Activated naive CD4-positive, alpha-beta T cell treated with Interleukin-2 at 50 U/mL for 16 hours (primary cell): ENCODE data around the gene GGA1.
"Not testable (repeated sequence)": the region's sequence is repeated elsewhere in the genome, so short reads cannot be mapped to it uniquely, and the experiment has no call there.

Source experiments
- DNase-seq: peaks from one replicate; pipeline ENCODE4 v3.0.0-alpha.2; 2020

GGA1 gene

DNA sequence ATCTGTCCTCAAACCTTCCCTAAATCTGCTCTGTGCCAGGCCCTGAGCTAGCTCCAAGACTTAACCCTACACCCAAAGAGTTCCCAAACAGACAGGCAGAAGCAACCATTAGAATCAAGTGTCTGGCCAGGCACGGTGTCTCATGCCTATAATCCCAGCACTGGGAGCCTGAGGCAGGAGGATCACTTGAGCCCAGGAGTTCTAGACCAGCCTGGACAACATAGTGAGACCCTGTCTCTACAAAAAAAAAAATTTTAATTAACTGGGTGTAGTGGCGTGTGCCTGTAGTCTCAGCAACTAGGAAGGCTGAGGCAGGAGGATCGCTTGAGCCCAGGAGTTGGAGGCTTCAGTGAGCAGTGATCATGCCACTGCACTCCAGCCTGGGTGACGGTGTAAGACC, 47.9 kb downstream of the GGA1 start:
- not testable (repeated sequence) for DNase-seq

- no peak for DNase-seq
These were observed 49.0 kb downstream of the GGA1 start for GRCh38 chr22:37657590-37658132.

DNA sequence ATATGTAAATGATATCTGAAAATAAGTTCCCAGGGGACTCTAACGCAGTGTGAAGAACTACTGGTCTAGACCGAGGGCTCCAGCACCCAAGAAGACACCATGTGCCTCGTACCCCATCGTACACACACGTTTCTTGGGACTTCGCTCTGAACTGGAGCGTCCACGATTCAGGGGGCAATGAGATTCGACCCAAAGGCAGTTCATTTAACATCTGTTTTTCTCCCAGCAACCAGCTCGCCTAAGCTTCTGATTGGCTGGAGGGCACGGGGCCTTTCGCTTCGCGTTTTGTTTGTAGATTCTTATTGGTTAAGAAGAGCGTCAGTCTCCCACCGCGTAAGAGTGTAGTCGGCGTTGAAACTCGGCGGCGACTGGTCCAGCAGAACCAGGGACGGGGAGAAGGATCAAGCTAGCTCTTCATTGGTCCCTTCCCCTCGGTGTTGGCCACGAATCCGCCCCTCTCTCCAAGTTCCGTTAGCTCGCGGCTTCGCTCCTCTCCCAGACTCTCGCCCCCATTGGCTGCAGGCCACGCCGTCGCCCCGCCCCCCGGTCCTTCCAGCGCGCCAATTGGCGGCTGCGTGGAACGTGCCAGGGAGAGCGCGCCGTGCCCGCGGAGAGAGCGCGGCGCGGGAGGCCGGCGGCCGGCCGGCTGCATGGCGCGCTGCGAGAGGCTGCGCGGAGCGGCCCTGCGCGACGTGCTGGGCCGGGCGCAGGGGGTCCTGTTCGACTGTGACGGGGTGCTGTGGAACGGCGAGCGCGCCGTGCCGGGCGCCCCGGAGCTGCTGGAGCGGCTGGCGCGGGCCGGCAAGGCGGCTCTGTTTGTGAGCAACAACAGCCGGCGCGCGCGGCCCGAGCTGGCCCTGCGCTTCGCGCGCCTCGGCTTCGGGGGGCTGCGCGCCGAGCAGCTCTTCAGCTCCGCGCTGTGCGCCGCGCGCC, 49.8 kb downstream of the GGA1 start, which contains the start of gene PDXP:
Gene PDXP, plus strand, starts transcription at position 591 of the 933 bp plus-strand sequence. Its CDS starts 60 bp downstream, at position 651.
- peak; percentile 99 for DNase-seq

DNA sequence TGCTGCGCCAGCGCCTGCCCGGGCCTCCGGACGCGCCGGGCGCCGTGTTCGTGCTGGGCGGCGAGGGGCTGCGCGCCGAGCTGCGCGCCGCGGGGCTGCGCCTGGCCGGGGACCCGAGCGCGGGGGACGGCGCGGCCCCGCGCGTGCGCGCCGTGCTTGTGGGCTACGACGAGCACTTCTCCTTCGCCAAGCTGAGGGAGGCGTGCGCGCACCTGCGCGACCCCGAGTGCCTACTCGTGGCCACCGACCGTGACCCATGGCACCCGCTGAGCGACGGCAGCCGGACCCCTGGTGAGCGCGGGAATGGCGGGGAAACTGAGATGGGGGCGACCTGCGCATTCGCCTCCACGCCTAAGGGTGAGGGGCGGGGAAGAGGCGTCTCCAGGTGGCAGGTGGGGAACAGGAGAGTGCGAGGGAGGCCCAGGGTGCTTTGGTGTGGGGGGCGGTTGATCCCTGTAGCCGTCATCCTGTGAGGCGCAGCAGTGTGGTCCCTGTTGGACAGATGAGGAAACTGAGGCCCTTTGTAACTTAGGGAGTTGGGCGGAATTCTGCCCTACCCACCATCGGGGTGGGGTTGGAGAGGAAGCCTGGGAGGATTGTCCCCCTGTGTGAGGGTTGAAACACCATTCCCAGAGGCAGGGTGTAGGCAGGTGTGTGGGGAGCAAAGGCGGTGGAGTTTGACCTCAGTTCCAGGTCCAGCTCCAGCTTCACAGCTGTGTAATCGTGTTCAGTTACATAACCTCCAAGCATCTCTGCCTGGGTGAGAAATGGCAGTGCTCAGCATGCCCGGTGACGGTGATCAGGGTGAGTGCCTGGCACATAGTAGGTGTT, 50.6 kb downstream of the GGA1 start:
- DNase-seq, result peak; percentile 34

- no peak for DNase-seq
These were observed 51.5 kb downstream of the GGA1 start for GRCh38 chr22:37659897-37660708.

DNA sequence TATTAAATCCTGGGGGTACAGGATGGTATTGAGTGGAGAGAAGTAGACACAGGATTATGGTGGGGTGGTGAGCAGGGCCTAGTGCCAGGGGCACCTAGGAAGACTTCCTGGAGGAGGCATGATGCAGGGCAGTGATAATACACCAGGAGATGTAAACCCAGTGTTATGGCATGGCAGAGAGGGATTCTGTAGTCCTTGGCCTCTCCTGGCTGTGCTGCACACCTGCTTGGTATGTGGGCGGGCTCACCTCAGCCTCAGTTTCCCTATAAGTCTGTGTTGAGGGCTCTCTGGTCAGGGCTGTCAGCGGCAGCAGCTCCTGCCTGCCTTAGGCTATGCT, 52.0 kb downstream of the GGA1 start:
- DNase-seq, result no peak

DNA sequence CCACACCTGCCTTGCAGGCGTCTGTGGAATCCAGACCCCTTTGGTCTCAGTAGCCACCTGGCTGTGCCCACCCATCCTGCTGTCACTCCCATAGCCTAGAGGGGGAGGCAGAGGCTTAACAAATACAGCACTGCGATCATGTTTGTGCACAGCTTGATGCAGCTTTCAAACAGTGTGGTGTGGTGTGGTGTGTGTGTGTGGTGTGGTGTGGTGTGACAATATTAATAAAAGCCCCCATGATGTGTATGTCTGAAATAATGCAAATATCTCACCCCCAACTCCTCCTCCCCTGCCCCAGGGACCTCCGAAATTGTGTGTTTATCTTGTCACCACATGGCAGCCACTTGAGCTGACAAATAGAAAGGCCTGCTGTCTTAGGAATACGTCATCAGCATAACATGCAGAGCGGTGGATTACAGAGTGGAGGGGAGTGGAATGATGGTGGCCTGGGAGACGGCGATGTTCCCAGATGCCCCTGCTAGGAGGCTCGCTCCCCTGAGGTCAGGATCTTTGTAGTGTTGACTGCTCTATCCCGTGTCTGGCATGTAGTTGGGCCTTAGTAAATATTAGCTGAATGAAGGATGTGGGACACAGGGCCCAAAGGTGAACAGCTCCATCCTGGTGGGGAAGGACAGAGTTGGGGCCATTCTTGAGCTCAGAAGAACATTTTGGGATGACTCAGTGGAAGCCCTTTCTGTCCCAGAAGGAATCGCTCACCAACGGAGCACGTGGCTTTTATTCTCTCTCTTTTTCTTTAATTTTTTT, 52.7 kb downstream of the GGA1 start:
- DNase-seq, result no peak

DNA sequence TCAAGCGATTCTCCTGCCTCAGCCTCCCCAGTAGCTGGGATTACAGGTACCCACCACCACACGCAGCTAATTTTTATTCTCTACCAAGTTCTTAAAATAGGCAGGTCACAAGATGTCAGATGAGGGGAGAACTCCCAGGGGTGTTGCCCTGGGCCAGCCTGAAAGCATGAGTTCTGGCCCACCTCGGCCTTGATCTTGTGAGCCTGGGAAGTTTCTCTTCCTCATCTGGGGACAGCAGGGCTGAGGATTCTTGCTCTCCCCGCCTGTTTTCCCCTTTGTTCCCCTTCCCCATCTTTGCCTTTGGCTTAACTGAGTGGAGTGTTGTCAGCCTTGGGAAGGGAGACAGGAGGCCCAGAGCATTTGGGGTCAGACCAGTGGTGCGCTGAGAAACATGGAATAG, 53.4 kb downstream of the GGA1 start:
- DNase-seq, result no peak

- no peak for DNase-seq
These were observed 55.0 kb downstream of the GGA1 start for GRCh38 chr22:37663521-37664140.

DNA sequence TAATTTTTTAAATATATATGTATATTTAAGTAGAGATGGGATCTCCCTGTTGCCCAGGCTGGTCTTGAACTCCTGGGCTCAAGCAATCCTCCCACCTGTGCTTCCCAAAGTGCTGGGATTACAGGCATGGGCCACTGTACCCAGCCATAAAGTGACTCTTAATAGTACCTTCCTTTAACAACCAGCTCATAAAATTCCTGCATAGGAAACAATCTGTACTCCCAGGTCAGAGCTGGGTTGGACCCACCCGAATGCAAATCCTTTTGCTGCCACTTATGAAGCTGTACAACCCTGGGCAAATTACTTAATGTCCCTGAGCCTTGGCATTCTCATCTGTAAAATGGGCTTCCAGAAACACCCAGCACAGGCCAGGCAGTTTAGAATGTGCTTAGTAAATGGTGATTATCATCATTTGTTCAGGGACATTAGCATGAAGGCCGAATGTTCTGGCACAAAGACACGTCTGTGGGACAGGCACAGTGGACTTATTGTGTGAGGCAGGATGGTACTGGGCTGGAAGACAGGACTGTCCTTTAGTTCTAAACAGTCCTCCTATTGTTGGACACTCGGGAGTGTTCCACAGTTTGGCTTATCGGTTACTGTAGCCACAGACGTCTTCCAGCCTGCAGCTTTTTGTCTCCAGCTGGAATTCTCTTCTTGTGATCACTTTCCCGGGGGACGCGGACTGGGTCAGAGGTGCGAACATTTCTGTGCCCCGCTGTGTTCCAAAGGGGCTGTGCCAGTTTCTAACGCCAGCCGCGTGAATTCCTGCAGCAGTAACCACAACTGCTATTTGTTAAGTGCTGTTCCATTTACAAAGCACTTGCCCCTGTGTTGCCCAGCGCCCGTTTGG, 55.8 kb downstream of the GGA1 start:
- no peak for DNase-seq

- DNase-seq, result no peak
These were observed 56.9 kb downstream of the GGA1 start for GRCh38 chr22:37665487-37665886.

DNA sequence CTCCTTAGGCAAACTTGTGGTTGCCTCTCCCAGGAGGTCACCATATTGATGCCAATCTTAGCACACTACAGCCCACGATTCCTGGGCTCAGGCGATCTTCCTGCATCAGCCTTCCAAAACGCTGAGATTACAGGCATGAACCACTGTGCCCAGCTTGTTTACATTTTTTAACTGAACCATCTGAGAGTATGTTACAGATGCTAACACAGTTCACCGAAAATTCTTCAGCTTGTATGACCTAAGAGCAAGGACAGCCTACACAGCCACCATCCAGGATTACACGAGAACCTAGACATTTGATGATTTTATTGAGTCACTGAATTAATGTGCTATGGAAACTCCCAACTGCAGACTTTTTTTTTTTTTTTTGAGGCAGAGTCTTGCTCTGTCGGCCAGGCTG, 61.0 kb downstream of the GGA1 start:
- DNase-seq, result no peak

- peak; percentile 17 for DNase-seq
These were observed 63.7 kb downstream of the GGA1 start for GRCh38 chr22:37672206-37672919.

DNA sequence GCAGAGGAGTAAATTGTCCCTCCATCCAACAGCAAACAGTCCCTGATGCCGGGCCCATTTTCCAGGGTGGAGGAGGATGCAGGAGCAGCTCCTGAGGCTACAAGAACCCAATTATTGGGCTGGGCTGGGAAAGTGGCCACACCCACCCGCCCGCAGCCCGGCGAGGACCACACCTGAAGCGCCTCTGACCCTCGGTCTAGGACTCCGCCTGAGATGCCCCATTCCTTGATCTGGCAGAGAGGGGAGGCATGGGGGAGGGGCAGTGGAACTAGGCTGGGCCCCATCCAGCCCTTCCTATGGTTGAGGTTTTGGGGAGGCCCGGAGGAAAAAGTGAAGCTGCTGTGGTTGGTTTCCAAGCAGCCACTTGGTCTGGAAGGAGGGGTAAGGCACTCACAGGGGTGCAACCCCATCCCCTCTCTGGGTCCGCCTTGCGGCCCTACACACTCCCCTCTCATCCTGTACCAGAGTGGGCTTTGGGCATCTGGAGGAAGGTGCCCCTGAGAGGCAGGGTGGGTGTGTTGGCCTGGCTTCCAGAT, 64.4 kb downstream of the GGA1 start:
- DNase-seq, result no peak

- no peak for DNase-seq
These were observed 65.6 kb downstream of the GGA1 start for GRCh38 chr22:37674248-37674647.

DNA sequence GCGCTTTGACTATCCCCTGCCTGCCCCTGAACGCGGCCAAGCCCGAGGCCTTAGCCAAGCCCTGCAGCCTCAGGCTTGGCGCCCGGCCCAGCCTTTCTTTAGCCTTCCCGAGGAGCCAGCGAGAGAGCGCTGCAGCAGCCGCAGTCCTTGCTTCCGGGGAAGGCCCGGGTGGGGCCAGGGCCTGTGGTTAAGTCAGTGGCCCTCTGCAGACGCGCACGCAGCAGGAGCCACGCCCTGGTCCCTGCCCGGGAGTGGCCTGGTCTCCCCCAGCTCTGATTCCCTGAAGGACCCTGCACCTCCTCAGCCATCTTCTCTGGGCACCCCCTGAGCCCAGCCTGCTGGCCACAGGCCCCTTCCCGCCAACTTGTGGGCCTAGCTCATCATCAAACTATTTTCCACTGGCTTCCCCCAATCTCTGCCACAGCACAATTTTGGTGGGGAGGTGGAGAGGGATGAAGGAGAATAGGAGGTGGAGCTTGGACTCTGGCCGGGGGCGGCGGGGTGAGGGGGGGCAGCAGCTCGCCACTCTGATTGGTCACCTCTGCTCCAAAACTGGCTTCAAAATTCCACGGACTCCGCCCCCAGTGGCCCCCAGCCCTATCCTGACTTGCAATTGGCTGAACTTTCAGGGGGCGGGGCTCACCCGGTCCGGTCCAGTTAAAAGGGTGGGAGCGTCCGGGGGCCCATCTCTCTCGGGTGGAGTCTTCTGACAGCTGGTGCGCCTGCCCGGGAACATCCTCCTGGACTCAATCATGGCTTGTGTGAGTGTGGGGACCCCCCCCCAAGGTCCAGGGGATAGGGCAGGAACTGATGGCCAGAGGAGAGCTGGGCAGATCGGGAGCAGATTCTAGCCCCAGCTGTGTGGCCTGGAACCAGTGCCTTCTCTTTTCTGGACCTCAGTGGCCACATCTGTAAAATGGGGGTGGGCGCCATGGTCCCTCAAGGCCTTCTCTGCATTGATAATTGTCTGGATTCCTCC, 66.6 kb downstream of the GGA1 start, which contains the start of gene LGALS1:
Gene LGALS1, plus strand, starts transcription at position 686 of the 979 bp plus-strand sequence. Its CDS starts 67 bp downstream, at position 753.
- peak; percentile 64 for DNase-seq

DNA sequence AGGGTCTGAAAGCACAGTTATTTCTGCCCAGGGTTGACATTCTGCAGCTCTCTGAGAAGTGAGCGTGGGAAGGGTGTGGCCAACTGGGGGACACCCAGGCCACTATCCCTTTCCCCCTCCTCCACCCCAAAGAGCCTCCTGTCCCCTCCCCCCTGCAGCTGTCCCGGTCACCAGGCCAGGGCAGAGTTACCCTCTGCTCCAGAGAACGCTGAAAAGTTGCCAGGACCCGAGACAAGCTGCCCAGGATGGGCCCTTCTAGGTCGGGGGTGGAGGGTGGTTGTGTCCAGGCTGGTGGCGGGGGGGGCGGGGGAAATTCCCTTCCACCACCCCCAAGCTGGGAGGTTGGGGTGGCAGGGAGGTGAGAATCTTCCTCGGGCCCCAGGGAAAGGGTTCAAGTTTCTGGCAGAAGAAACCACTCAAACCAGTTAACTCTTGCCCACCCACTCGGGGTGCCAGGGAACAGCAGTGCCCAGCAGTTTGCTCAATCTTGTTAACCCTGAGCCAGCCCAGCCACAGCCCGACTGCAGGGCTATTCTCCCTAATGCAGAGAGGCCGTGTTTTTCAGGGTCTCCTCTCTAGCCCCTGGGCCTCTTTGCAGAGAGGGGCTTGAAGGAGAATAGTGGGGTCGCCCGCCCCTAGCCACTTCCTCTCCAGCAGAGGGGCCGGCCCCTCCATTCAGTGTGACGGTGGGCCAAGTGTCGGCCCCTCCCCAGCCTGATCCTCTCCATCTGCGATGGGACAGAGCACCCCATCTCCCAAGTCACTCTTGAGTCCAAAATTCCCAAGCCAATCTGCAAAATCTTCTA, 67.5 kb downstream of the GGA1 start:
- peak; percentile 30 for DNase-seq
